Hepatic stellate cell (primary cell): Measurements from ENCODE around the gene APOL4.
A peak's percentile ranks its signal among the peaks of the same experiment; 100 is the strongest.
"Not testable (repeated sequence)": the region's sequence is repeated elsewhere in the genome, so short reads cannot be mapped to it uniquely, and the experiment has no call there.

Experiments used
- DNase-seq: peaks from one replicate; pipeline ENCODE4 v3.0.0; 2011; ENCODE audit warnings: low spot score

APOL4 gene

GRCh38 chr22:36183446-36183845 is 18.2 kb downstream of the APOL4 start:
- DNase-seq = no peak

GRCh38 chr22:36182857-36183256 is 18.8 kb downstream of the APOL4 start:
- DNase-seq = no peak

DNA sequence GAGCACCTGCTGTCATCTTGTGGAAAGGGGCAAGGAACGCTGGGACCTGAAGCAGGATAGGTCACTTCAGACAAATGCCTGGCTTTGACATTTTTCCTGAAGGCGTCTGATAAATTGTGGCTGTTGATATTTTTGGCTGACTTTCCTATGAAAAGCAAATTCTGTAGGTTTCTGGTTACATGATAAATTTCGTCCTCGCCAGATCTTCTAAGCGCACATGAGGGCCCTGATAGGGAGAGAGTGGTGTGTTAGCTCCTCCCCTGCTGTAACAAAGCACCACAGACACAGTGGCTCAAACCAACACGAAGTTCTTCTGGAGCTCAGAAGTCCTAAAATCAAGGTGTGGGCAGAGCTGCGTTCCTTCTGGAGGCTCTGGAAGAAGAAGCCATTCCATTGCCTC is 19.6 kb downstream of the APOL4 start:
- DNase-seq = no peak

- no peak for DNase-seq
Observed at GRCh38 chr22:36180928-36181327, 20.7 kb downstream of the APOL4 start.

GRCh38 chr22:36180038-36180880 is 21.4 kb downstream of the APOL4 start:
- DNase-seq = peak; percentile 76

- no peak for DNase-seq
Observed at GRCh38 chr22:36177160-36177559, 24.4 kb downstream of the APOL4 start.

DNA sequence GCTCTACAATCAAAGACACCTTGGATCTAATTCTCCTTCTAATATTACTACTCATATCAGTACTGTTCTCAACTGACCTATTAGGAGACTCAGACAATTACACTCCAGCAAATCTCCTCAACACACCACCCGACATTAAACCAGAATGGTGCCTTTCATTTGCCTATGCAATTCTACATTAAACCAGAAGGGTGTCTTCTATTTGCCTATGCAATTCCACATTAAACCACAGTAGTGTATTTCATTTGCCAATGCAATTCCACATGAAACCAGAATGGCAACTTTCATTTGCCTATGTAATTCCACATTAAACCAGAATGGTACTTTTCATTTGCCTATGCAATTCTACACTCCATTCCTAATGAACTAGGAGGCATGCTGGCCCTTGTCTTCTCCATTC is 25.7 kb downstream of the APOL4 start:
- DNase-seq = no peak

DNA sequence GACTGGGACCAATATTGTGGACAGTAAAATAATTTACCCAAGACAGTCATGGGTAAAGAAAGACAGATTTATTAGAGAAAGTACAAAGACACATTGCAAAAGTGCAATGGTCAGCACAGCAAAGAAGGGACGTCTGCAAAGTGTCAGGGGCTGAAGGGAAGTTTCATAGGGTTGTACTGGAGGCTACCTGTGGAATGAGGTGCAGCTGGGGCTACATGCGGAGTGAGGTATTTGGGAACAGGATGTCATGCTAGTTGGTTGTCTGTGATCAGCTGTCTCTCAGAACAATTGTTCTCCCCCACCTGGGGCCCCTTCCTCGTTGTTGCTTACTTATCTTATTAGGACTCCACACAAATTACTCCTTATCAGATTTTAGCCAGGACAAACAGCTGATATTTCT is 29.7 kb downstream of the APOL4 start:
- DNase-seq = no peak

- no peak for DNase-seq
Observed at GRCh38 chr22:36166518-36167220, 34.9 kb downstream of the APOL4 start.

- DNase-seq = no peak
Observed at GRCh38 chr22:36166086-36166485, 35.5 kb downstream of the APOL4 start.

DNA sequence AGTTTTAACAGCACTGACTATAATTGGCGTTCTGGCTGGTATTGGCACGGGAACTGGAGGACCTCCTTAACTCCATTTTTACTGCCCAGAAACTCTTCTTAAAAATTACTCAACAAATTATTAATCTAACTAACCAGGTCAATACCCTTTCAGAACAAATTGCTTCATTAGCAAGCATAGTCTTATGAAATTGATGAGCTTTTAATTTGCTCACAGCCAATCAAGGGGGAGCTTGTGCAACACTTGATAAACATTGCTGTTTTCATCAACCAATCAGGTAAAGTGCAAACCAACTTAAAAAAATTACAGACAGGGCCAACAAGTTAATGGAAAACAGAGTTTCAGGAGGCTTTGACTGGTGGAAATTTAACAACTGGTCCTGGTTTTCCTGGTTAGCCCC is 36.5 kb downstream of the APOL4 start:
- no peak for DNase-seq

DNA sequence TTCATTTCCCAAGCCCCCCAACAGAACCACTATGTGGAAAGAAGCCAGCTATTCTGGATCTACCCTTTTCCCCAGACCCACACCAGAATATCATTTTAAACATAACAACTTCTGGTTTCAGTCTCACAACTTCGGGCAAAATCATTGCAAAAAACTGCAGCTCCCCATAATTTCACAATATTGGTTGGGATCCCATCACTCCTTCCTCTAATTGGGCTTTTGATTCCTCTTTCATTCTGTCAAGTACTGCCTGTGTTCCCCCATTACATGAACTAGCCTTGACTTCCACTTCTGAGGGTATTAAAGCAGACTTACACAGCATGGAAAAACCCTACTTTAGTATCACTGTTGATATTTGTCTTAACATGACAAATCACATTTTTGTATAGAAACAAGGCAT is 37.0 kb downstream of the APOL4 start:
- no peak for DNase-seq

DNA sequence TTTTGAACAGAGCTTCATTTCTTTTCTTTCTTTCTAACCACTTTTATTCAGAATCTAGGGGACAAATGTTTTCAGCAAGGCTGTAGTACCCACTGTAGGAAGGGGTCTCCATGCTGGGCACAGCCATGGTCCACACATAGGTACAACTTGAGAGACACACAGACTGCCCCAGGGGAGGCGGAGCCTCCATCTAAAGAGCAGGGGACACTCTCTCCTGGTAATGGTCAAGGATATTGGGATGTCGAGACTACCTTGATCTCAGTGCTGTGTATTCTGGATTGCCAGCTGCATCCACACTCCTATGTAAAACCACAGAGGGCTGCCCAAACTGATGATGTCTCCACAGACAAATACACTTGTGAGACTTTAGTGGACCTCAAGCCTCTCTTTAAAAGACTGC is 38.1 kb downstream of the APOL4 start:
- no peak for DNase-seq

GRCh38 chr22:36162127-36163034 is 39.2 kb downstream of the APOL4 start:
- DNase-seq = no peak

- DNase-seq = not testable (repeated sequence)
Observed at GRCh38 chr22:36161793-36162126, 39.8 kb downstream of the APOL4 start.

DNA sequence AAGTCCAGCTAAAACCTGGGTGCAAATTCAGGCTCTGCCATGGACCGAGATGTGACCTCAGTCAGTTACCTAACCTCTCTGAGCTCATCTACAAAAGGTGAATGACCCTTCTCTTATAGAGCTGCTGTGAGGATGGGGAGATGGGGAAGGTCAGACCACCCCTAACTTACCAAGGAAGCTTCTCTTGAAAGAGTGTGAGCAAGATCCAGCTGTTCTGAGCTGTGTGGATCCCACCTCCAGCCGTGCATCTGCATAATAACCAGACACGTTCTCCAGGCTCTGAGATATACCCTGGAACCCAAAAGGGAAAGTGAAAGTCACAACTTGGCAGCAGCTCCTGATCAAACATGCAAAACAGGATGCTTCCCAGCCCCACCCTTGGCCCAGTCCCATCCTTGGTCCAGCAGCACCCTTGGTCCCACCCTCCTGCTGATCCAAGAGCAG is 41.1 kb downstream of the APOL4 start, which contains the start of gene APOL3:
TSS of gene APOL3 (minus strand) at position 257 of the 444 bp plus-strand sequence. CDS start 11,700 bp downstream, outside the sequence.
- peak; percentile 58 for DNase-seq

DNA sequence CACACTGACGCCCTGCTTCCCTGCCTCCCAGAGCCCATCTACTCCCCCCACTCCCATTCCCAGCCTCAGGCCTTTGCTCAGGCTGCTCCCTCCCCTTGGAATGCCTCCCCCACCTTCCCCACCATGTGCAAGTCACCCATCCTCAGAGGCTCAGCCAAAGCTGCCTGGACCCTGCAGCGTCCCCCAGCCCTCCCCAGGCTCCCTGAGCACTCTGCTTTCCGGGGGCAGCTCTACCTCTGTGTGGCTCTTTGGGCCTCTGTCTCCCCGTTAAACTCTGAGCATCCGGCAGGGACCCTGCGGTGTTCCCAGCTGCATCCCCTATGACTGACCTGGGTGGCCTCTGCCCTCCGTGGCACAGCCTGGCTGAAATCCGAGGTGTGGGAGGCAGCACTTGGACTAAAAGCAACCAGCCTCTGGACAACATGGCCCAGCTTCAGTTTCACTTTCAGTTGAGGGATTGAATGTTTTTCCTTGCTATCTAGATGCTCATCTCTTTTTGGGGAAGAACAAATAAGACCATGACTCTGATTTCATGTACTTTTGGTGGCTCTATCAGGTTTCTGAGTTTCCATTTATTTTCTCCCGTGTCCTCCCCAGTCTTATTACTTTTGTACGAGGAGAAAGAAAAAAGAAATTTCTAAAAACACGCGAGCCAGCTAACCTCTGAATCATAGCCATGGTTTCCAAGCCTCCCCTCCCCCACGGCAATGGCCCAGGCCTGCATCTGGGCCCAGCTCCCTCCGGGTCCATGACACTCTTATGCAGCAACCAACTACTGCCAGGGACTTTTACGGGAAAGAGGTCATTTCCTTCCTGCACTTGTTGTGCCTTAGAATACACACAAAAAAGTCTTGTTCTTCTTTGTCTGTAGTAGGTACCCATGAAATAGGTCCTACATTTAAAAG is 44.8 kb downstream of the APOL4 start:
- peak; percentile 77 for DNase-seq

DNA sequence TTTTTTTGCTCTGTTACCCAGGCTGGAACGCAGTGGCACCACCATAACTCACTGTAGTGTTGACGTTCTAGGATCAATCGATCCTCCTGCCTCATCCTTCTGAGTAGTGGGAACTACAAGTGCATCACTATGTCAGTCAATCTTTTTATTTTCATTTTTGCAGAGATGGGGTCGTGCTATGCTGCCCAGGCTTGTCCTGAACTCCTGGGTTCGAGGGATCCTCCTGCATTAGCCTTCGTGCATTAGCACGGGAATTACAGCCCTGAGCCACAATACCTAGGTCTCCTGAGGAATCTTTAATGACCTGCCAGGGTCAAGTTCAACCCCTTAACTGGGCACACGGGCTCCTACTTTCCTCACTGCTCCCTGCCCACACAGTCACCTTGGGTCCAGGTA is 45.5 kb downstream of the APOL4 start:
- DNase-seq = no peak

DNA sequence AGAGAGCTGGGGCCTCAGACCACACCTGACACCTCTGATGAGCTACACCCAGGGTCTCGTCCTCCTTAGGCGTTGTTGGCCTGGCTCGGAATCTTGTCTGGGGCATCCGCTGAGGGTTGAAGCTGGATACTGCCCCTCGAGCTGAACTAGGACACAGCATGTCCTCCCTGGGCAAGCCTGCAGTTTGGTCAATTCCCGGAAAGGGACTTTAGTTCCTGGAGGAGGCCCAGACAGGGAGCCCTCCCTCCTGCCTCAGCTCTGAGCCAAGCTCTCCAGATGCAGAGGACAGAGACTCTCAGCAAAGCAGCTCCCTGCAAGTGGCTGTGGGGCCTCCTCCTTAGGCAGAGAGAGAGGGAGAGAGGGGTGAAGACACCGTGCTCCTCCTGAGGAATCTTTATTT is 45.9 kb downstream of the APOL4 start:
- no peak for DNase-seq

- DNase-seq = no peak
Observed at GRCh38 chr22:36154423-36154945, 47.1 kb downstream of the APOL4 start.
